K562 (cell line): ENCODE results near the gene ADGRD1. TPM values are rescaled to one million over a fixed set of nuclear protein-coding genes. Genes with fewer than 3 reads are reported as not detected.

Experiments
- ATAC-seq: fragments of 200-7000 bp; cut with Tn5 transposase; 3 replicates; pipeline ENCODE4 v1.9.1; 2020; ENCODE audit warnings: moderate library complexity
- BruUV-seq: library from RNA; stranded (reverse); fragments of 400-500 nt; replicated peaks from 2 replicates; lab custom pipeline; 2021; lab: Mats Ljungman, UMichigan
- CTCF ChIA-PET: fragments of 300-600 bp; formaldehyde crosslinking; extraction: SDS; loops from one replicate; lab custom pipeline; 2021; ENCODE audit warnings: low intra/inter-chr PET ratio; lab: Yijun Ruan, JAX
- POLR2A ChIA-PET: fragments of 300-600, 350-650 bp; sonication (Branson Sonifier 250); formaldehyde crosslinking; extraction: SDS; loops from one replicate; lab custom pipeline; 2021; ENCODE audit warnings: antibody characterized with exemption, inconsistent platforms; lab: Yijun Ruan, JAX
- DNase-seq, 4 experiments: peaks; one replicate each; pipeline versions ENCODE4 v3.0.0 to v3.0.0-alpha.2; 2011 to 2018; ENCODE audit warnings: low spot score in 3 of 4, mixed read lengths in 3 of 4; ENCODE audit errors: extremely low read depth in 1 of 4
- FAIRE-seq: peaks from 2 replicates; lab custom pipeline; 2011; peaks lifted over from hg19 to GRCh38; lab: Jason Lieb, UNC
- H2AFZ ChIP-seq: 2 replicates; pipeline ENCODE4 v1.6.0; 2011; ENCODE audit warnings: low read depth, low read length, control low read depth, inconsistent platforms
- H3K27ac ChIP-seq: fragments of 200-600 bp; 3 replicates; pipeline ENCODE4 v1.8.0; 2011; ENCODE audit warnings: low read depth, mild to moderate bottlenecking, control low read depth, inconsistent platforms, low read length, moderate library complexity, mixed read lengths; ENCODE audit errors: extremely low read depth
- H3K27me3 ChIP-seq, 2 experiments: fragments of 300-600 bp in 1 of 2; 2 replicates in 1 of 2; 3 replicates in 1 of 2; pipeline versions ENCODE4 v1.6.0 to v1.8.0; 2011; ENCODE audit warnings: inconsistent platforms in 2 of 2, low read length in 2 of 2, mild to moderate bottlenecking in 1 of 2, mixed read lengths in 1 of 2, moderate library complexity in 1 of 2; ENCODE audit not compliant: control insufficient read depth in 2 of 2, insufficient read depth in 2 of 2
- H3K36me3 ChIP-seq: fragments of 300-600 bp; 3 replicates; pipeline ENCODE4 v1.8.0; 2011; ENCODE audit warnings: mild to moderate bottlenecking, low read length, inconsistent platforms; ENCODE audit not compliant: control insufficient read depth, insufficient read depth
- H3K4me1 ChIP-seq, 2 experiments: fragments of 200-600 bp in 1 of 2; replicated peaks in 1 of 2; 2 replicates in 1 of 2; 3 replicates in 1 of 2; pipeline versions ENCODE4 v1.5.1 to v1.8.0; 2011; ENCODE audit warnings: inconsistent platforms in 2 of 2, low read length in 2 of 2, mild to moderate bottlenecking in 1 of 2, mixed read lengths in 1 of 2, moderate library complexity in 1 of 2; ENCODE audit not compliant: control insufficient read depth in 2 of 2, insufficient read depth in 2 of 2
- H3K4me2 ChIP-seq: 2 replicates; pipeline ENCODE4 v1.6.1; 2011; ENCODE audit warnings: low read length, control low read depth, inconsistent platforms, mixed read lengths; ENCODE audit not compliant: insufficient read depth
- H3K4me3 ChIP-seq: fragments of 200-600 bp; sonication (generic), shearing (Covaris generic); 2 replicates; pipeline ENCODE4 v1.5.1; 2016; ENCODE audit warnings: control low read depth, inconsistent platforms
- H3K79me2 ChIP-seq: fragments of 200-600 bp; 3 replicates; pipeline ENCODE4 v1.8.0; 2011; ENCODE audit warnings: low read length, inconsistent platforms; ENCODE audit not compliant: control insufficient read depth, insufficient read depth
- H3K9ac ChIP-seq, 2 experiments: 2 replicates each; pipeline versions ENCODE4 v1.6.0 to v1.6.1; 2011; ENCODE audit warnings: low read depth in 2 of 2, low read length in 2 of 2, control low read depth in 1 of 2, inconsistent platforms in 1 of 2, mild to moderate bottlenecking in 1 of 2, mixed read lengths in 1 of 2; ENCODE audit not compliant: insufficient read depth in 1 of 2
- H3K9me1 ChIP-seq: one replicate; pipeline ENCODE4 v1.6.0; 2011; ENCODE audit warnings: inconsistent platforms, mild to moderate bottlenecking, low read length, moderate library complexity; ENCODE audit not compliant: control insufficient read depth, insufficient read depth
- H3K9me3 ChIP-seq: replicated peaks from 2 replicates; pipeline ENCODE4 v1.5.1; 2011; ENCODE audit warnings: low read depth, low read length, inconsistent platforms; ENCODE audit not compliant: control insufficient read depth, insufficient read depth
- H4K20me1 ChIP-seq: replicated peaks from 2 replicates; pipeline ENCODE4 v1.6.1; 2011; ENCODE audit warnings: low read length, inconsistent platforms, mixed read lengths; ENCODE audit not compliant: control insufficient read depth, insufficient read depth
- FOSL1 ChIP-seq: fragments of 200-800 bp; sonication (Bioruptor generic); conservative IDR thresholded peaks from 2 replicates; pipeline ENCODE4 v1.6.1; 2016; ENCODE audit warnings: missing genetic modification characterization, missing compliant biosample characterization
- WGBS: fragments of 100-300 bp; shearing (Covaris generic); methylation state at CpG from one replicate; pipeline ENCODE4 v1.1.6; 2016; ENCODE audit warnings: low coverage, mixed read lengths; ENCODE audit not compliant: insufficient coverage; ENCODE audit errors: missing lambda C conversion rate; 5-methylcytosine and 5-hydroxymethylcytosine counted together
- in situ Hi-C: fragments of 300-500 bp; cut with MboI; formaldehyde crosslinking; loops from 4 replicates; pipeline ENCODE4 v1.15.0; 2018; ENCODE audit warnings: inconsistent platforms, mixed read lengths
- intact Hi-C: fragments of 100-400 bp; cut with micrococcal nuclease; formaldehyde crosslinking; loops from 2 replicates; pipeline ENCODE4 v1.14.2; 2022
- polyA plus RNA-seq, 8 experiments: library from polyadenylated mRNA; depleted of rRNA in 4 of 8; stranded (reverse) in 5 of 8; unstranded in 3 of 8; fragments of >200 nt; fragmentation: Nextera tagmentation in 2 of 8; fragmentation: Illumina TruSeq in 1 of 8; extraction: Ambion mirVana in 2 of 8; extraction: Trizol in 1 of 8; gene quantifications; 2 replicates each; pipeline versions ENCODE4 v1.2.1 to v1.2.3, GENCODE V29; 2011 to 2014; ENCODE audit warnings: inconsistent platforms in 1 of 8, missing spikeins in 1 of 8
- total RNA-seq, 7 experiments: library from RNA; depleted of rRNA in 6 of 7; stranded (reverse); fragments of >200 nt in 6 of 7; fragmentation: Illumina TruSeq in 2 of 7; extraction: Trizol in 2 of 7; gene quantifications; 2 replicates each; pipeline versions ENCODE4 v1.2.1 to v1.2.3, GENCODE V29; 2011 to 2021; ENCODE audit warnings: low replicate concordance in 1 of 7
- TF ChIP-seq, protein P1 (sequence below): fragments of 250-450 bp; sonication (Bioruptor Pico); IDR thresholded peaks from 2 replicates; pipeline ENCODE4 v1.9.0; 2021; ENCODE audit warnings: mild to moderate bottlenecking, inconsistent platforms

Gene ADGRD1
- total and polyA plus RNA-seq, 9 of the 15 experiments (the other 6 are each of a cell fraction or from before 2014, with no cell fraction given), result 1.7 to 11.7 (median 3.3) TPM

DNA sequence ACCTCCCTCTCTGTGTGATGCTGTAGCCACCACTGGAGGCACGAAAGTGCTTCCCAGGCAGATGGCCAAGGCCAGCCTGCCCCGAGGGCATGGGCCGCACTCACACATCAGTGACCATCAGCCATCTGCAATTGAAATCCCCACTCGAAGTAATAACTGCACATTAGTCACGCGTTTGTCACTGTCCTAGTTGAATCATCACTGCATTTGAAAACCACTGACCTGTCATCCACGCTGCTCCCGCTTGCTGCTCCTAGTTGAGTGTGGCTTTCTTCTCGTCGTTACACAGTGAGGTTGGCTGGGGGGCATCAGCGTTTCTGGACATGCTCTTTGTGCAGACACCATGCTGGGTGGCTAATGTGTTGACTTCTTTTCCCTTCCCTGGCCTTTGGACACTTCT is 176.1 kb downstream of the ADGRD1 start:
- no peaks in the 10 kb centered on the region for H3K79me2 ChIP-seq
- TF ChIP-seq FOSL1 (tag), result 0 out of 2 replicates have a peak, but pooled peaks have one; percentile 14
- TF ChIP-seq, protein P1, sequence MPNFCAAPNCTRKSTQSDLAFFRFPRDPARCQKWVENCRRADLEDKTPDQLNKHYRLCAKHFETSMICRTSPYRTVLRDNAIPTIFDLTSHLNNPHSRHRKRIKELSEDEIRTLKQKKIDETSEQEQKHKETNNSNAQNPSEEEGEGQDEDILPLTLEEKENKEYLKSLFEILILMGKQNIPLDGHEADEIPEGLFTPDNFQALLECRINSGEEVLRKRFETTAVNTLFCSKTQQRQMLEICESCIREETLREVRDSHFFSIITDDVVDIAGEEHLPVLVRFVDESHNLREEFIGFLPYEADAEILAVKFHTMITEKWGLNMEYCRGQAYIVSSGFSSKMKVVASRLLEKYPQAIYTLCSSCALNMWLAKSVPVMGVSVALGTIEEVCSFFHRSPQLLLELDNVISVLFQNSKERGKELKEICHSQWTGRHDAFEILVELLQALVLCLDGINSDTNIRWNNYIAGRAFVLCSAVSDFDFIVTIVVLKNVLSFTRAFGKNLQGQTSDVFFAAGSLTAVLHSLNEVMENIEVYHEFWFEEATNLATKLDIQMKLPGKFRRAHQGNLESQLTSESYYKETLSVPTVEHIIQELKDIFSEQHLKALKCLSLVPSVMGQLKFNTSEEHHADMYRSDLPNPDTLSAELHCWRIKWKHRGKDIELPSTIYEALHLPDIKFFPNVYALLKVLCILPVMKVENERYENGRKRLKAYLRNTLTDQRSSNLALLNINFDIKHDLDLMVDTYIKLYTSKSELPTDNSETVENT (CRISPR knock-in tag), result no peak
- TF ChIP-seq, all 486 proteins: peak for 1
- peak overlapping the region in 1 of 2 experiments; percentile 35; a peak in 1 of 4 replicates for H3K9ac ChIP-seq
- in situ Hi-C loops (loop anchor here (10.0 kb wide), 1 partner anchor 215 kb away; no protein-coding TSS in a partner anchor), intact Hi-C loops (no loop called here)
- H3K36me3 ChIP-seq, result no peaks in the 10 kb centered on the region
- H3K4me2 ChIP-seq, result no peak overlapping the region
- H3K9me1 ChIP-seq, result no peaks in the 10 kb centered on the region
- ChIA-PET CTCF (no interaction called here), POLR2A (no interaction called here)
- H2AFZ ChIP-seq, result no peak overlapping the region
- no TSS peak for BruUV-seq
- ATAC-seq, result no peak
- FAIRE-seq, result no peak
- H3K27me3 ChIP-seq, result peaks cover 0 to 16% of the 10 kb centered on the region in 2 experiments; a peak in 3 of 5 replicates
- H3K4me1 ChIP-seq, result peaks cover 0 to 18% of the 10 kb centered on the region in 2 experiments; a peak in 3 of 5 replicates
- no peaks in the 10 kb centered on the region for H4K20me1 ChIP-seq
- WGBS, result 37% methylated on average over 9 of the region's 11 CpGs
- H3K27ac ChIP-seq, result no peak overlapping the region
- no peak overlapping the region for H3K4me3 ChIP-seq
- DNase-seq, result no peak
- no peaks in the 10 kb centered on the region for H3K9me3 ChIP-seq
